Measurements from ENCODE around the gene CLEC18C.
A peak's percentile ranks its signal among the peaks of the same experiment; 100 is the strongest.
"Not testable (repeated sequence)": the region's sequence is repeated elsewhere in the genome, so short reads cannot be mapped to it uniquely, and the experiment has no call there.

Gene CLEC18C

GRCh38 chr16:70158261-70158939 is 15.2 kb upstream of the CLEC18C start:
- no peak overlapping the region for H3K4me3 ChIP-seq (ENCODE audit: low read depth, low read length)
- DNase-seq (ENCODE audit: low read depth) = no peak

DNA sequence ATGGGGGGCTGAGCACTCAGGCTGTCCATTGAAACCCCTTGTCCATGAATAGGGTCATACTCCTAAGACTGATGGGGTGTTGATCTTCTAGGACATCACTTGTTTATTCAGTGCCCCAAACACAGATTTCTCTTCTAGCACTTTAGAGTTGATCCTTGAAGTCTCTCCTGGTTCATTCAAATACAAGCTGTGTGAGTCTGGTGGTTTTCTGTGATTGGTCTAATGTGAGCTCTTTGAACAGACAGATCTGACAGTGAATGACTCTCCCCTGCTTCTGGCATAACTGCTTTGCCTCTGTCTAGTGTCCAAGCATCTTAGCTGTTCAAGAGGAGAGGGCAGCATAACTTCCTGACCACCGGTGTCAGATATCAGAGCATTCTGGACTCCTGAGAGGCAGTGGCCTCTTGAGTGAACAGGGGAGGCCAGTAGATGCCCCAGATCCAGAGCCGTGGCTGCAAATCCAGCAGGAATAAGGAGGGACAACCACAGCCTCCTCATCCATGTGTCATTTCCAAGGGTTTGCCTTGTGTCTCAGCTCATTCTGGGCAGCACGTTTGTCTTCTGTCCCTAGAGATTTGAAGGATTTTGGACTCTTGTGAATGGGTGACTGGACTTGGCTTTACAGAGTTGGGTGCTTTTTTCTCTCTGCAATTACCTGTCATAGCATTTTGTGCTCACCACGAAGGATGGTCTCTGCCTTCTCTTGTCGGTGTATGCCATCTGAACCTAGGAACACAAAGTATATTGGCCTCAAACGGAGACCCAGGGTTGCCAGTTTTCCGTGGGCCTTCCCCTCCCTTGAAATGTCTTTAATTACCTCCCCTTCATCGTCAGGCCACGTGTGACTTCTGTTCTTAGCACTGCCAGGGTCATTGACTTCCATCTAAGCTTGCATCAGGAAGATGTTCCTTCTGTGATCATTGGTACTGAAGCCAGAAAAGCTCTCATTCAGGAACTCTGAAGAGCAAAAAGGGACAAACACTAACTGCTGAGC is 13.9 kb upstream of the CLEC18C start:
- DNase-seq (ENCODE audit: low read depth) = no peak
- H3K4me3 ChIP-seq (ENCODE audit: low read depth, low read length) = no peak overlapping the region

DNA sequence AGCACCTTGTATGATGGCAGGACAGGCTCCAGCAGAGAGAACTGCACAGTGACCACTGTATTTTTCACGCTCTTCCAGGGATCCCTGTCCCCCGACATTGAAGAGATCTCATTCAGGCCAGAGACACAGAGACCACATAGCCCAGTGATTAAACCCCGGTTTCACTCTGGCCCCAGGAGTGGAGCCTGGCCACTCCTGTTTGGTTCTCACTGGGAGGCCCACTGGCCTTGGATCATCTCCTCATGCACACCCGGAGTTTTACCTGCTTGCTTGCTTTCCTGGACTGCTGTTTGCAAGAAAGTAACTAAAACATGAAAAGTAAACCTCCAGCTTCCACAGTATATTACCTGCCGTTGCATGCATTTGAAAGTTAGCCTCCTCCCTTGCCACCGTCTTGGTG is 13.2 kb upstream of the CLEC18C start:
- DNase-seq (ENCODE audit: low read depth) = no peak
- H3K4me3 ChIP-seq (ENCODE audit: low read depth, low read length) = no peak overlapping the region

- no peak for DNase-seq (ENCODE audit: low read depth)
- H3K4me3 ChIP-seq (ENCODE audit: low read depth, low read length) = no peak overlapping the region
These were observed 12.8 kb upstream of the CLEC18C start for GRCh38 chr16:70160821-70161220.

DNA sequence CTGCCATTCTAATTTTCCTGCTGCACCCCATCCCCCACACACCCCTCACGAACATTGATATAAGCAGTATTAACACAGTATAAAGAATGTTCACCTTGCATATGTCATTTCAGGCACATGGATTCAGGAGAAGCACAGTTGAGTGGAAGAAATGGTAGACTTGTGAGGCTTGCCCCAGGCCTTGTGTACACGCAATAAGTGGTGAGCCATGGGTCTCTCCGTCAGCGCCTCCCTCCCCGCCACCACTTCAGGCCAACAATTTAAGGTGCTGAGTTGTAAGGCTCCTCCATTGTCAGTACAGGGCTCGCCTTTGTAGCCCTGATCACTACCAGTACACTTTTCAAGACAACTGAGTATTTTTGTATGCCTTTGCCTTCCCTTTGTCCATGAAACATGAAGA is 12.2 kb upstream of the CLEC18C start:
- DNase-seq (ENCODE audit: low read depth) = no peak

GRCh38 chr16:70162041-70162451 is 11.5 kb upstream of the CLEC18C start:
- DNase-seq (ENCODE audit: low read depth) = peak; percentile 38
- no peak overlapping the region for H3K4me3 ChIP-seq (ENCODE audit: low read depth, low read length)

More for the DNA sequence above, 12.2 kb upstream of the CLEC18C start:
- H3K4me3 ChIP-seq (ENCODE audit: low read depth, low read length) = no peak overlapping the region

DNA sequence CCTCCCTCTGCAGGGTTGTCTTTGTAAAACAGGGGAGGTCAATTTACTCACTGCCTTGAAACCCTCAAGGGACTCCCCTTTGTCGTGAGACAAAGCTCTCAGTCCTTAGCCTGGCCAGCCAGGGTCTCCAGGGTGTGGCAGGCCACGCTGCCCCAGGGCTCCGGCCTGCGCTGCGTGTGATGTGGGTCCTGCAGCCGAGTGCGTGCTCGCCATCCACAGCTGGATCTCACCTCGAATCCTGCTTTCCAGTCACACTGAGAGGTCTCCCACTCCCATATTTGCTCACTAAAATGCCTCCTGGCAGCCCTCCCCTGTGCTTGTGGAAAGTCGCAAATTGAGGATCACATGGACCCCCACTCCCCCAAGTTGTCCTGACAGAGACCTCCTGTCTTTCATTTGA is 10.0 kb upstream of the CLEC18C start:
- H3K4me3 ChIP-seq (ENCODE audit: low read depth, low read length) = no peak overlapping the region

GRCh38 chr16:70166688-70167087 is 6.9 kb upstream of the CLEC18C start:
- not testable (repeated sequence) for DNase-seq (ENCODE audit: low read depth); H3K4me3 ChIP-seq (ENCODE audit: low read depth, low read length)

More for the DNA sequence above, 10.0 kb upstream of the CLEC18C start:
- no peak for DNase-seq (ENCODE audit: low read depth)

GRCh38 chr16:70173916-70174315 is 329 bp downstream of the CLEC18C start:
- H3K4me3 ChIP-seq (ENCODE audit: low read depth, low read length); DNase-seq (ENCODE audit: low read depth): not testable (repeated sequence)

- DNase-seq (ENCODE audit: low read depth); H3K4me3 ChIP-seq (ENCODE audit: low read depth, low read length): not testable (repeated sequence)
These were observed 873 bp downstream of the CLEC18C start for GRCh38 chr16:70174387-70174932.

DNA sequence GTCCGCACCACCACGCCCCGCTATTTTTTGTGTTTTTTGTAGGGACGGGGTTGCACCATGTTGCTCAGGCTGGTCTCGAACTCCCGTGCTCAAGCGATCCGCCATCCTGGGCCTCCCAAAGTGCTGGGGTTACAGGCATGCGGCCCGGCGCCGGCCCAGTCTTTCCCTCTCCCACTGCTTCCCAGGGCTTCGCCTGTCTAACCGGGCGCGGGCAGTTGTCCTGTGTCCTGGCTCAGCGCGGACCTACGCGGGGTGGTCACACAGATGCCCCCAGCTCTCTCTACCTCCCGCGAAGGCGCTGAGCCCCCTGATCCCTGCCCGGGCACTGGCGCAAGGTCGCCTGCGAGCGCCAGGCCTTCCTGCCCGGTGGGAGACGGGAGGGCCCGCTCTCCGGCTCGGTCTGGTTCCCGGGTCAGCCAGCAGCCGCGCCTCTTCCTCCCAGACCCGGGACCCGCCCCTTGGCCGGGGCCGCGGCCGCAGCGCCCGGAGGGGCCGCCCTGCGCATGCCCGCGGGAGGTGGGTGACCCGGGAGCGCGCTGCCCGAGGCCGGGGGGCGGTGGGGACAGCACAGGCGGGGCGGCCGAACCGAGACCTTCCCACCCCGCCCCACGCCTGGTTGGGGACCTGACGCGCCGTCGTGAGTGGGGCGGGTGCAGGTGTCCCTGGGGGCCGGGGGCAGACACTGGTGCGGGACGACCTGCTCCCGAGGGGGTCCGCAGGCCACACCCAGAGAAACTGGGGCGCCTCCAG is 14.4 kb downstream of the CLEC18C start:
- DNase-seq (ENCODE audit: low read depth) = not testable (repeated sequence)
- peak overlapping the region; percentile 18 for H3K4me3 ChIP-seq (ENCODE audit: low read depth, low read length)

- DNase-seq (ENCODE audit: low read depth) = not testable (repeated sequence)
- H3K4me3 ChIP-seq (ENCODE audit: low read depth, low read length) = peak overlapping the region; percentile 18
These were observed 15.0 kb downstream of the CLEC18C start for GRCh38 chr16:70188608-70188915.

GRCh38 chr16:70190574-70190973 is 17.0 kb downstream of the CLEC18C start:
- not testable (repeated sequence) for H3K4me3 ChIP-seq (ENCODE audit: low read depth, low read length); DNase-seq (ENCODE audit: low read depth)

- not testable (repeated sequence) for DNase-seq (ENCODE audit: low read depth); H3K4me3 ChIP-seq (ENCODE audit: low read depth, low read length)
These were observed 23.2 kb downstream of the CLEC18C start for GRCh38 chr16:70196683-70197300.

- H3K4me3 ChIP-seq (ENCODE audit: low read depth, low read length); DNase-seq (ENCODE audit: low read depth): not testable (repeated sequence)
These were observed 24.0 kb downstream of the CLEC18C start for GRCh38 chr16:70197611-70198010.

DNA sequence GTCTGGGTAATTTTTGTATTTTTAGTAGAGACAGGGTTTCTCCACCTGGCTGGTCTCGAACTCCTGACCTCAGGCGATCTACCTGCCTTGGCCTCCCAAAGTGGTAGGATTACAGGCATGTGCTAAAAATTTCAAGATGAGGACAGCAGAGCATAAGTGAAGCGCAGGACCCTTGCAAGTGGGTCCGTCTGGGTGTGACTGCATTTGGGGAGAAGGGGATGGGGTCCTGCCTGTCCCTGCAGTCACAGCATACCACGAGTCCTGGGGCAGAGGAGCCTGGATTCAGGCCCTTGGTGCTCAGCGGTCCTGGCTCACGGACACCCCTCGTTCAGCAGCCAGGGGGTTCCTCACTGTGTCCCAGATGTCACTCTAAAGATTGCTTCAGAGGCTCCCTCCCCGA is 24.6 kb downstream of the CLEC18C start:
- H3K4me3 ChIP-seq (ENCODE audit: low read depth, low read length); DNase-seq (ENCODE audit: low read depth): not testable (repeated sequence)

DNA sequence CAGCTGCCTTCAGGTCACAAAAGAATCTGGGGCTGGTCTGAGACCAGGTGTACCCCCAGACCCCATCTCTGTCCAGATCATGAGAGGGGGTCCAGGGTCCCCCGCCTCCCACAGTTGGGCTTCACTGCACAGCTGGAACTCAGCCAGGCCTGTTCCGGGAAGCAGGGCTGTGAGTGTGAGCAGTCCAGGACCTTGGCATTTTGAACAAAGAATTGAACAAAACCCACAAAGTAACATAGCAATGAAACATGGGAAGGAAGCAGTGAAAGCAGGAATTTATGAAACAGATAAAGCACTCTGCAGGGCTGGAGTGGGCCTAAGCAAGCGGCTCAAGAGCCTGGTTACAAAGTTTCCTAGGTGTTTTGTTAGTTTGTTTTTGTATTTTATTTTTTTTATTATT is 25.1 kb downstream of the CLEC18C start:
- not testable (repeated sequence) for H3K4me3 ChIP-seq (ENCODE audit: low read depth, low read length)

DNA sequence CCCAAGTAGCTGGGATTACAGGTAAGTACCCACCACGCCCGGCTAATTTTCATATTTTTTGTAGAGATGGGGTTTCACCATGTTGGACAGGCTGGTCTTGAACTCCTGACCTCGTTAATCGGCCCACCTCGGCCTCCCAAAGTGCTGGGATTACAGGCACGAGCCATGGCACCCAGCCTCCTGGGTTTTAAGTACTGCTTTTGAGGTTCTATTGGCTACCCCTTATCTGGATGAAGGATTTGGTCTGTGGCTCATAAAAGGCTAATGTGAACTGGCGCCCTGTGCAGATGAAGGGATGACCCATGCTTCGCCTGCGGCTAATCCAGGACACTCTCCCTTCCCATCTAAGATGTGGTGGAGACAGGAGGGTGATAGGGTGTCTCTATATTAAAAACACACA is 25.6 kb downstream of the CLEC18C start:
- not testable (repeated sequence) for DNase-seq (ENCODE audit: low read depth); H3K4me3 ChIP-seq (ENCODE audit: low read depth, low read length)

More for the DNA sequence above, 25.1 kb downstream of the CLEC18C start:
- DNase-seq (ENCODE audit: low read depth) = not testable (repeated sequence)

GRCh38 chr16:70200063-70200462 is 26.5 kb downstream of the CLEC18C start:
- not testable (repeated sequence) for DNase-seq (ENCODE audit: low read depth); H3K4me3 ChIP-seq (ENCODE audit: low read depth, low read length)

Data from skeletal muscle cell (primary cell).